PFSK-1 (cell line): Measurements from ENCODE around the gene CCDC85C.

Experiments used
- POLR2AphosphoS5 ChIP-seq: IDR thresholded peaks from 2 replicates; pipeline ENCODE4 v1.6.1; 2012; ENCODE audit warnings: low read depth, mild to moderate bottlenecking, control low read depth, low read length, moderate library complexity
- TAF1 ChIP-seq: IDR thresholded peaks from 2 replicates; pipeline ENCODE4 v1.6.1; 2012; ENCODE audit warnings: low read length, control low read depth, borderline replicate concordance; ENCODE audit not compliant: insufficient read depth
- TF ChIP-seq, protein P1 (sequence below), 2 experiments: IDR thresholded peaks; 2 replicates each; pipeline versions ENCODE4 v1.6.1 to v1.8.0; 2011 to 2012; ENCODE audit warnings: low read depth in 2 of 2, low read length in 2 of 2, control low read depth in 1 of 2, inconsistent platforms in 1 of 2, mild to moderate bottlenecking in 1 of 2, moderate library complexity in 1 of 2; ENCODE audit not compliant: insufficient read depth in 1 of 2

DNA sequence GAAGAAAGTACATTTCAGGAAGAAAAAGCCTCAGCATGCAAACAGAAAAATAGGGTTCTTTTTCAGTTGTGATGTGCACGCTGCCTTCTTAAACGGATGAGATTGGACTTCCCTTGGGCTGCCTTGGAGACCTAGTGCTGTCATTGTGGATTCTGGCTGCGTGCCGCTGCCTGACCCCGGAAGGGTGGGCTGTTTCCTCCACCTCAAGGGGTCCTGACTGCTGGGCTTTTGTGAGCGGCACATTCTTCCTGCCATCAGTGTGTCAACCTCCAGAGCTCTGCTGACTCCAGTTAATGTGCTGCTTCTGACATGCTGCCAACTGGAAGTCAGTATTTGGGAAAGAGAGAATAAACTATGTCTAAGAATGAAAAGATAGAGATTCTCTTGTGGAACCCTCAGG, 97.7 kb downstream of the CCDC85C start:
- no peak for TF ChIP-seq TAF1
- TF ChIP-seq, protein P1, sequence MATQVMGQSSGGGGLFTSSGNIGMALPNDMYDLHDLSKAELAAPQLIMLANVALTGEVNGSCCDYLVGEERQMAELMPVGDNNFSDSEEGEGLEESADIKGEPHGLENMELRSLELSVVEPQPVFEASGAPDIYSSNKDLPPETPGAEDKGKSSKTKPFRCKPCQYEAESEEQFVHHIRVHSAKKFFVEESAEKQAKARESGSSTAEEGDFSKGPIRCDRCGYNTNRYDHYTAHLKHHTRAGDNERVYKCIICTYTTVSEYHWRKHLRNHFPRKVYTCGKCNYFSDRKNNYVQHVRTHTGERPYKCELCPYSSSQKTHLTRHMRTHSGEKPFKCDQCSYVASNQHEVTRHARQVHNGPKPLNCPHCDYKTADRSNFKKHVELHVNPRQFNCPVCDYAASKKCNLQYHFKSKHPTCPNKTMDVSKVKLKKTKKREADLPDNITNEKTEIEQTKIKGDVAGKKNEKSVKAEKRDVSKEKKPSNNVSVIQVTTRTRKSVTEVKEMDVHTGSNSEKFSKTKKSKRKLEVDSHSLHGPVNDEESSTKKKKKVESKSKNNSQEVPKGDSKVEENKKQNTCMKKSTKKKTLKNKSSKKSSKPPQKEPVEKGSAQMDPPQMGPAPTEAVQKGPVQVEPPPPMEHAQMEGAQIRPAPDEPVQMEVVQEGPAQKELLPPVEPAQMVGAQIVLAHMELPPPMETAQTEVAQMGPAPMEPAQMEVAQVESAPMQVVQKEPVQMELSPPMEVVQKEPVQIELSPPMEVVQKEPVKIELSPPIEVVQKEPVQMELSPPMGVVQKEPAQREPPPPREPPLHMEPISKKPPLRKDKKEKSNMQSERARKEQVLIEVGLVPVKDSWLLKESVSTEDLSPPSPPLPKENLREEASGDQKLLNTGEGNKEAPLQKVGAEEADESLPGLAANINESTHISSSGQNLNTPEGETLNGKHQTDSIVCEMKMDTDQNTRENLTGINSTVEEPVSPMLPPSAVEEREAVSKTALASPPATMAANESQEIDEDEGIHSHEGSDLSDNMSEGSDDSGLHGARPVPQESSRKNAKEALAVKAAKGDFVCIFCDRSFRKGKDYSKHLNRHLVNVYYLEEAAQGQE (IDR thresholded peaks at IDR 0.05; ENCODE audit: insufficient read depth in 1 of 2, low read depth in 2 of 2, low read length in 2 of 2): no peak
- TF ChIP-seq POLR2AphosphoS5: no peak
